Amniotic stem cell (primary cell): ENCODE measurements around the gene OR2W3.
"Not testable (repeated sequence)": the region's sequence is repeated elsewhere in the genome, so short reads cannot be mapped to it uniquely, and the experiment has no call there.

Experiments used
- DNase-seq: peaks from one replicate; lab custom pipeline; 2025; lab: John Stamatoyannopoulos, UW

Gene OR2W3

GRCh38 chr1:247919952-247920351, 24.6 kb downstream of the OR2W3 start, which contains the start of gene OR2T8:
Gene OR2T8 (plus strand): TSS chr1:247920252. CDS start chr1:247921018, 766 bp downstream.
- DNase-seq, result no peak

- no peak for DNase-seq
Measured at GRCh38 chr1:247923941-247924340, 28.6 kb downstream of the OR2W3 start.

- DNase-seq, result no peak
Measured at GRCh38 chr1:247924868-247925267, 29.5 kb downstream of the OR2W3 start, which contains the start of gene OR2AJ1. Gene OR2AJ1 (plus strand): TSS chr1:247924889. CDS start chr1:247933769, 8,880 bp downstream.

- DNase-seq, result no peak
Measured at GRCh38 chr1:247933989-247934388, 38.6 kb downstream of the OR2W3 start.

GRCh38 chr1:247935781-247936180, 40.4 kb downstream of the OR2W3 start:
- no peak for DNase-seq

- DNase-seq, result no peak
Measured at GRCh38 chr1:247936415-247936814, 41.0 kb downstream of the OR2W3 start.

GRCh38 chr1:247936965-247937734, 41.8 kb downstream of the OR2W3 start:
- not testable (repeated sequence) for DNase-seq

- no peak for DNase-seq
Measured at GRCh38 chr1:247942624-247943023, 47.2 kb downstream of the OR2W3 start.
